IPS-15b (cell line): ENCODE measurements around the gene GXYLT2.

Experiments
- H3K27me3 ChIP-seq: one replicate; pipeline ENCODE4 v1.6.1; 2013; ENCODE audit warnings: low read length; ENCODE audit not compliant: control insufficient read depth, insufficient read depth
- H3K36me3 ChIP-seq: one replicate; pipeline ENCODE4 v1.6.1; 2013; ENCODE audit warnings: low read length; ENCODE audit not compliant: control insufficient read depth, insufficient read depth
- H3K4me1 ChIP-seq: one replicate; pipeline ENCODE4 v1.6.1; 2013; ENCODE audit warnings: mild to moderate bottlenecking, low read length; ENCODE audit not compliant: control insufficient read depth, insufficient read depth
- H3K4me3 ChIP-seq: one replicate; pipeline ENCODE4 v1.5.1; 2013; ENCODE audit warnings: low read depth, low read length
- H3K9ac ChIP-seq: one replicate; pipeline ENCODE4 v1.6.1; 2013; ENCODE audit warnings: low read depth, mild to moderate bottlenecking, low read length
- H3K9me3 ChIP-seq: one replicate; pipeline ENCODE4 v1.6.1; 2013; ENCODE audit warnings: mild to moderate bottlenecking, low read length; ENCODE audit not compliant: control insufficient read depth, insufficient read depth

GXYLT2 gene

GRCh38 chr3:73007992-73008712 lies 120.3 kb downstream of the GXYLT2 start:
- H3K27me3 ChIP-seq = no peaks in the 10 kb centered on the region
- H3K4me1 ChIP-seq = peaks cover 2% of the 10 kb centered on the region
- no peaks in the 10 kb centered on the region for H3K36me3 ChIP-seq
- H3K9ac ChIP-seq = no peak overlapping the region
- H3K9me3 ChIP-seq = no peaks in the 10 kb centered on the region
- H3K4me3 ChIP-seq = no peak overlapping the region

- Histone ChIP-seq H3K36me3 (no peaks in the 10 kb centered on the region), H3K9me3 (no peaks in the 10 kb centered on the region), H3K27me3 (no peaks in the 10 kb centered on the region), H3K4me1 (peaks cover 2% of the 10 kb centered on the region), H3K9ac (no peak overlapping the region), H3K4me3 (no peak overlapping the region)
Measured at GRCh38 chr3:73009008-73009407, 121.2 kb downstream of the GXYLT2 start.

GRCh38 chr3:73009750-73010149 lies 121.9 kb downstream of the GXYLT2 start:
- Histone ChIP-seq H3K9me3 (no peaks in the 10 kb centered on the region), H3K36me3 (no peaks in the 10 kb centered on the region), H3K4me3 (no peak overlapping the region), H3K9ac (no peak overlapping the region), H3K27me3 (no peaks in the 10 kb centered on the region), H3K4me1 (peaks cover 2% of the 10 kb centered on the region)

GRCh38 chr3:73010158-73010557 lies 122.3 kb downstream of the GXYLT2 start:
- no peaks in the 10 kb centered on the region for H3K27me3 ChIP-seq
- peaks cover 2% of the 10 kb centered on the region for H3K4me1 ChIP-seq
- no peaks in the 10 kb centered on the region for H3K36me3 ChIP-seq
- no peak overlapping the region for H3K4me3 ChIP-seq
- H3K9ac ChIP-seq = no peak overlapping the region
- H3K9me3 ChIP-seq = no peaks in the 10 kb centered on the region

- H3K9me3 ChIP-seq = no peaks in the 10 kb centered on the region
- no peak overlapping the region for H3K4me3 ChIP-seq
- peaks cover 3% of the 10 kb centered on the region for H3K4me1 ChIP-seq
- no peaks in the 10 kb centered on the region for H3K27me3 ChIP-seq
- no peak overlapping the region for H3K9ac ChIP-seq
- H3K36me3 ChIP-seq = no peaks in the 10 kb centered on the region
Measured at GRCh38 chr3:73018298-73018697, 130.5 kb downstream of the GXYLT2 start.

GRCh38 chr3:73018790-73019441 lies 131.1 kb downstream of the GXYLT2 start:
- H3K36me3 ChIP-seq = no peaks in the 10 kb centered on the region
- no peak overlapping the region for H3K4me3 ChIP-seq

GRCh38 chr3:73021301-73021835 lies 133.5 kb downstream of the GXYLT2 start:
- Histone ChIP-seq H3K4me3 (no peak overlapping the region), H3K9ac (no peak overlapping the region), H3K27me3 (no peaks in the 10 kb centered on the region), H3K36me3 (no peaks in the 10 kb centered on the region), H3K9me3 (no peaks in the 10 kb centered on the region), H3K4me1 (peaks cover 13% of the 10 kb centered on the region)

More at GRCh38 chr3:73018790-73019441, 131.1 kb downstream of the GXYLT2 start:
- Histone ChIP-seq H3K4me1 (peaks cover 7% of the 10 kb centered on the region), H3K9me3 (no peaks in the 10 kb centered on the region), H3K9ac (no peak overlapping the region), H3K27me3 (no peaks in the 10 kb centered on the region)

GRCh38 chr3:73024836-73025235 lies 137.0 kb downstream of the GXYLT2 start:
- Histone ChIP-seq H3K4me3 (no peak overlapping the region), H3K27me3 (no peaks in the 10 kb centered on the region), H3K4me1 (peaks cover 12% of the 10 kb centered on the region), H3K36me3 (no peaks in the 10 kb centered on the region), H3K9ac (no peak overlapping the region), H3K9me3 (no peaks in the 10 kb centered on the region)

- H3K27me3 ChIP-seq = no peaks in the 10 kb centered on the region
- H3K4me3 ChIP-seq = no peak overlapping the region
- H3K4me1 ChIP-seq = peaks cover 10% of the 10 kb centered on the region
- no peaks in the 10 kb centered on the region for H3K36me3 ChIP-seq
- H3K9ac ChIP-seq = no peak overlapping the region
- no peaks in the 10 kb centered on the region for H3K9me3 ChIP-seq
Measured at GRCh38 chr3:73026111-73026759, 138.4 kb downstream of the GXYLT2 start.
